K562 (cell line): Measurements from ENCODE around the gene HMBS. TPM values are rescaled to one million over a fixed set of nuclear protein-coding genes. Genes with fewer than 3 reads are reported as not detected.

Experiments
- ATAC-seq: fragments of 200-7000 bp; cut with Tn5 transposase; 3 replicates; pipeline ENCODE4 v1.9.1; 2020; ENCODE audit warnings: moderate library complexity
- BruUV-seq: library from RNA; stranded (reverse); fragments of 400-500 nt; replicated peaks from 2 replicates; lab custom pipeline; 2021; lab: Mats Ljungman, UMichigan
- CTCF ChIA-PET: fragments of 300-600 bp; formaldehyde crosslinking; extraction: SDS; loops from one replicate; lab custom pipeline; 2021; ENCODE audit warnings: low intra/inter-chr PET ratio; lab: Yijun Ruan, JAX
- POLR2A ChIA-PET: fragments of 300-600, 350-650 bp; sonication (Branson Sonifier 250); formaldehyde crosslinking; extraction: SDS; loops from one replicate; lab custom pipeline; 2021; ENCODE audit warnings: antibody characterized with exemption, inconsistent platforms; lab: Yijun Ruan, JAX
- DNase-seq, 4 experiments: peaks; one replicate each; pipeline versions ENCODE4 v3.0.0 to v3.0.0-alpha.2; 2011 to 2018; ENCODE audit warnings: low spot score in 3 of 4, mixed read lengths in 3 of 4; ENCODE audit errors: extremely low read depth in 1 of 4
- FAIRE-seq: peaks from 2 replicates; lab custom pipeline; 2011; peaks lifted over from hg19 to GRCh38; lab: Jason Lieb, UNC
- H2AFZ ChIP-seq: 2 replicates; pipeline ENCODE4 v1.6.0; 2011; ENCODE audit warnings: low read depth, low read length, control low read depth, inconsistent platforms
- H3K27ac ChIP-seq: fragments of 200-600 bp; 3 replicates; pipeline ENCODE4 v1.8.0; 2011; ENCODE audit warnings: low read depth, mild to moderate bottlenecking, control low read depth, inconsistent platforms, low read length, moderate library complexity, mixed read lengths; ENCODE audit errors: extremely low read depth
- H3K27me3 ChIP-seq, 2 experiments: fragments of 300-600 bp in 1 of 2; 2 replicates in 1 of 2; 3 replicates in 1 of 2; pipeline versions ENCODE4 v1.6.0 to v1.8.0; 2011; ENCODE audit warnings: inconsistent platforms in 2 of 2, low read length in 2 of 2, mild to moderate bottlenecking in 1 of 2, mixed read lengths in 1 of 2, moderate library complexity in 1 of 2; ENCODE audit not compliant: control insufficient read depth in 2 of 2, insufficient read depth in 2 of 2
- H3K36me3 ChIP-seq: fragments of 300-600 bp; 3 replicates; pipeline ENCODE4 v1.8.0; 2011; ENCODE audit warnings: mild to moderate bottlenecking, low read length, inconsistent platforms; ENCODE audit not compliant: control insufficient read depth, insufficient read depth
- H3K4me1 ChIP-seq, 2 experiments: fragments of 200-600 bp in 1 of 2; replicated peaks in 1 of 2; 2 replicates in 1 of 2; 3 replicates in 1 of 2; pipeline versions ENCODE4 v1.5.1 to v1.8.0; 2011; ENCODE audit warnings: inconsistent platforms in 2 of 2, low read length in 2 of 2, mild to moderate bottlenecking in 1 of 2, mixed read lengths in 1 of 2, moderate library complexity in 1 of 2; ENCODE audit not compliant: control insufficient read depth in 2 of 2, insufficient read depth in 2 of 2
- H3K4me2 ChIP-seq: 2 replicates; pipeline ENCODE4 v1.6.1; 2011; ENCODE audit warnings: low read length, control low read depth, inconsistent platforms, mixed read lengths; ENCODE audit not compliant: insufficient read depth
- H3K4me3 ChIP-seq: fragments of 200-600 bp; sonication (generic), shearing (Covaris generic); 2 replicates; pipeline ENCODE4 v1.5.1; 2016; ENCODE audit warnings: control low read depth, inconsistent platforms
- H3K79me2 ChIP-seq: fragments of 200-600 bp; 3 replicates; pipeline ENCODE4 v1.8.0; 2011; ENCODE audit warnings: low read length, inconsistent platforms; ENCODE audit not compliant: control insufficient read depth, insufficient read depth
- H3K9ac ChIP-seq, 2 experiments: 2 replicates each; pipeline versions ENCODE4 v1.6.0 to v1.6.1; 2011; ENCODE audit warnings: low read depth in 2 of 2, low read length in 2 of 2, control low read depth in 1 of 2, inconsistent platforms in 1 of 2, mild to moderate bottlenecking in 1 of 2, mixed read lengths in 1 of 2; ENCODE audit not compliant: insufficient read depth in 1 of 2
- H3K9me1 ChIP-seq: one replicate; pipeline ENCODE4 v1.6.0; 2011; ENCODE audit warnings: inconsistent platforms, mild to moderate bottlenecking, low read length, moderate library complexity; ENCODE audit not compliant: control insufficient read depth, insufficient read depth
- H3K9me3 ChIP-seq: replicated peaks from 2 replicates; pipeline ENCODE4 v1.5.1; 2011; ENCODE audit warnings: low read depth, low read length, inconsistent platforms; ENCODE audit not compliant: control insufficient read depth, insufficient read depth
- H4K20me1 ChIP-seq: replicated peaks from 2 replicates; pipeline ENCODE4 v1.6.1; 2011; ENCODE audit warnings: low read length, inconsistent platforms, mixed read lengths; ENCODE audit not compliant: control insufficient read depth, insufficient read depth
- EZH2 ChIP-seq: IDR thresholded peaks from 2 replicates; pipeline ENCODE4 v1.6.1; 2012; ENCODE audit warnings: low read depth, mild to moderate bottlenecking, inconsistent platforms, low read length, borderline replicate concordance
- HOXB6 ChIP-seq: fragments of 250-450 bp; sonication (Bioruptor Pico); IDR thresholded peaks from 2 replicates; pipeline ENCODE4 v1.5.1; 2022; ENCODE audit warnings: mild to moderate bottlenecking, borderline replicate concordance
- MTA3 ChIP-seq: fragments of 450-650 bp; formaldehyde crosslinking; IDR thresholded peaks from 2 replicates; pipeline ENCODE4 v1.6.1; 2017; ENCODE audit warnings: mild to moderate bottlenecking, borderline replicate concordance
- PHB2 ChIP-seq: fragments of 450-650 bp; IDR thresholded peaks from 2 replicates; pipeline ENCODE4 v1.6.1; 2017; ENCODE audit warnings: low read depth
- POLR2A ChIP-seq: fragments of 450-650 bp; conservative IDR thresholded peaks from 2 replicates; pipeline ENCODE4 v1.6.1; 2016
- RBFOX2 ChIP-seq: fragments of 200-400 bp; formaldehyde crosslinking; IDR thresholded peaks from 2 replicates; pipeline ENCODE4 v1.6.1; 2017; ENCODE audit warnings: low read depth, mild to moderate bottlenecking, low read length, moderate library complexity
- SUPT5H ChIP-seq: fragments of 450-650 bp; IDR thresholded peaks from 2 replicates; pipeline ENCODE4 v1.6.1; 2016
- WGBS: fragments of 100-300 bp; shearing (Covaris generic); methylation state at CpG from one replicate; pipeline ENCODE4 v1.1.6; 2016; ENCODE audit warnings: low coverage, mixed read lengths; ENCODE audit not compliant: insufficient coverage; ENCODE audit errors: missing lambda C conversion rate; 5-methylcytosine and 5-hydroxymethylcytosine counted together
- in situ Hi-C: fragments of 300-500 bp; cut with MboI; formaldehyde crosslinking; loops from 4 replicates; pipeline ENCODE4 v1.15.0; 2018; ENCODE audit warnings: inconsistent platforms, mixed read lengths
- intact Hi-C: fragments of 100-400 bp; cut with micrococcal nuclease; formaldehyde crosslinking; loops from 2 replicates; pipeline ENCODE4 v1.14.2; 2022
- polyA plus RNA-seq, 8 experiments: library from polyadenylated mRNA; depleted of rRNA in 4 of 8; stranded (reverse) in 5 of 8; unstranded in 3 of 8; fragments of >200 nt; fragmentation: Nextera tagmentation in 2 of 8; fragmentation: Illumina TruSeq in 1 of 8; extraction: Ambion mirVana in 2 of 8; extraction: Trizol in 1 of 8; gene quantifications; 2 replicates each; pipeline versions ENCODE4 v1.2.1 to v1.2.3, GENCODE V29; 2011 to 2014; ENCODE audit warnings: inconsistent platforms in 1 of 8, missing spikeins in 1 of 8
- total RNA-seq, 7 experiments: library from RNA; depleted of rRNA in 6 of 7; stranded (reverse); fragments of >200 nt in 6 of 7; fragmentation: Illumina TruSeq in 2 of 7; extraction: Trizol in 2 of 7; gene quantifications; 2 replicates each; pipeline versions ENCODE4 v1.2.1 to v1.2.3, GENCODE V29; 2011 to 2021; ENCODE audit warnings: low replicate concordance in 1 of 7
- TF ChIP-seq, protein P1 (sequence below), 3 experiments: IDR thresholded peaks in 2 of 3; conservative IDR thresholded peaks in 1 of 3; 2 replicates each; pipeline ENCODE4 v1.5.1; 2011 to 2012; ENCODE audit warnings: low read length in 3 of 3, mild to moderate bottlenecking in 3 of 3, control low read depth in 2 of 3, improper control_type of control experiment in 1 of 3, inconsistent platforms in 1 of 3, low read depth in 1 of 3, mixed read lengths in 1 of 3, moderate library complexity in 1 of 3; ENCODE audit not compliant: insufficient read depth in 2 of 3
- TF ChIP-seq, protein P2 (sequence below): fragments of 250-450 bp; sonication (Bioruptor Pico); IDR thresholded peaks from 2 replicates; pipeline ENCODE4 v1.5.0; 2021

Gene HMBS
- total and polyA plus RNA-seq, 9 of the 15 experiments (the other 6 are each of a cell fraction or from before 2014, with no cell fraction given): 56.9 to 385 (median 286) TPM

DNA sequence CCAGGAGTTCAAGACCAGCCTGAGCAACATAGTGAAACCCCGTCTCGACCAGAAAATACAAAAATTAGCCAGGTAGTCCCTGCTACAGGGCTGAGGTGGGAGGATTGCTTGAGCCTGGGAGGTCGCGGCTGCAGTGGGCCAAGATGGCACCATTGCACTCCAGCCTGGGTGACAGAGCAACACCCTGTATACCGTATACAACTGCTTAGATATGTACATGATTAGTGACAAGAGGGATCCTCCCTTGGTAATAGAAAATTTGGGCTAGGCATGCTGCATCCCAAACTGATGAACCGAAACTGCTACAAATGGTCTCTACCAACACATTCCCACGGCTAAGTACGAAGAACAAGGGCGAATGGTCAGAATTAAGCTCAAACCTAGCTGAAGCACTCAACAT lies 41.8 kb upstream of the HMBS start (continued):
- TF ChIP-seq PHB2: no peak
- TF ChIP-seq HOXB6 (CRISPR knock-in tag): no peak
- TF ChIP-seq MTA3: no peak

DNA sequence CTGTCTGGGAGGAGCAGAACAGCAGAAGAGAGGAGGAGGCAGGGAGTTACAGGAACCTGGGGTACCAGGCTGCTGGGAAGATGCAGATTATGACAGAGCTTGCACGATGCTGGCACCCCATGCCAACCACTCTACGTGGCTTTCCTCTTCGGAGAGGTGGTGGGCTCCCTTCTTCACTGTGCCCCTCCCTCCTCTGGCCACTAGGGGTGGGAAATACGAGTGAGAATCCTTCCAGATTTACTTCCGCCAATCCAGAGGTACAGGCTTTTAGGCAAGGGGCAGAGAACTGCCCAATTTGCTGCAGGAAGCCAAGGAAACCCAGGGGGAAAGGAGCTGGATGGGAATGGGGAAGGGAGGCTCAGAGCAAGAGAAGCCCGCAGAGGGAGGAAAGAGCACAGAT lies 40.0 kb upstream of the HMBS start:
- intact Hi-C loops: no loop called here
- H3K9ac ChIP-seq: no peak overlapping the region
- H3K79me2 ChIP-seq: no peaks in the 10 kb centered on the region
- no TSS peak for BruUV-seq
- TF ChIP-seq EZH2 (no peak), SUPT5H (0 out of 2 replicates have a peak, but pooled peaks have one; percentile 12), POLR2A (peak; percentile 37; the same call in 1 of the 2 replicates), RBFOX2 (0 out of 2 replicates have a peak, but pooled peaks have one; percentile 34)
- TF ChIP-seq, protein P1, sequence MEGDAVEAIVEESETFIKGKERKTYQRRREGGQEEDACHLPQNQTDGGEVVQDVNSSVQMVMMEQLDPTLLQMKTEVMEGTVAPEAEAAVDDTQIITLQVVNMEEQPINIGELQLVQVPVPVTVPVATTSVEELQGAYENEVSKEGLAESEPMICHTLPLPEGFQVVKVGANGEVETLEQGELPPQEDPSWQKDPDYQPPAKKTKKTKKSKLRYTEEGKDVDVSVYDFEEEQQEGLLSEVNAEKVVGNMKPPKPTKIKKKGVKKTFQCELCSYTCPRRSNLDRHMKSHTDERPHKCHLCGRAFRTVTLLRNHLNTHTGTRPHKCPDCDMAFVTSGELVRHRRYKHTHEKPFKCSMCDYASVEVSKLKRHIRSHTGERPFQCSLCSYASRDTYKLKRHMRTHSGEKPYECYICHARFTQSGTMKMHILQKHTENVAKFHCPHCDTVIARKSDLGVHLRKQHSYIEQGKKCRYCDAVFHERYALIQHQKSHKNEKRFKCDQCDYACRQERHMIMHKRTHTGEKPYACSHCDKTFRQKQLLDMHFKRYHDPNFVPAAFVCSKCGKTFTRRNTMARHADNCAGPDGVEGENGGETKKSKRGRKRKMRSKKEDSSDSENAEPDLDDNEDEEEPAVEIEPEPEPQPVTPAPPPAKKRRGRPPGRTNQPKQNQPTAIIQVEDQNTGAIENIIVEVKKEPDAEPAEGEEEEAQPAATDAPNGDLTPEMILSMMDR (IDR thresholded peaks at IDR 0.05 in 2 of 3, conservative IDR thresholded peaks at IDR 0.05 in 1 of 3; ENCODE audit: insufficient read depth in 2 of 3, low read depth in 1 of 3, low read length in 3 of 3): peak in 2 of 3 experiments; percentile 24 to 58; a peak in 4 of 6 replicates
- TF ChIP-seq, protein P2, sequence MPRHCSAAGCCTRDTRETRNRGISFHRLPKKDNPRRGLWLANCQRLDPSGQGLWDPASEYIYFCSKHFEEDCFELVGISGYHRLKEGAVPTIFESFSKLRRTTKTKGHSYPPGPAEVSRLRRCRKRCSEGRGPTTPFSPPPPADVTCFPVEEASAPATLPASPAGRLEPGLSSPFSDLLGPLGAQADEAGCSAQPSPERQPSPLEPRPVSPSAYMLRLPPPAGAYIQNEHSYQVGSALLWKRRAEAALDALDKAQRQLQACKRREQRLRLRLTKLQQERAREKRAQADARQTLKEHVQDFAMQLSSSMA: no peak
- in situ Hi-C loops: no loop called here
- FAIRE-seq: no peak
- peaks cover 55% of the 10 kb centered on the region for H3K36me3 ChIP-seq
- H3K4me3 ChIP-seq: no peak overlapping the region
- ChIA-PET POLR2A (interaction anchor here (0.6 to 9.3 kb wide), 6 partner anchors 9 to 67 kb away, joined by 3 to 132 read pairs (median 6); partner anchors contain the start of genes HYOU1 and VPS11), CTCF (no interaction called here)
- H3K27ac ChIP-seq: no peak overlapping the region
- no peaks in the 10 kb centered on the region for H3K27me3 ChIP-seq
- peak in 2 of 4 experiments; percentile 31 to 33 for DNase-seq
- H3K9me1 ChIP-seq: peaks cover 3% of the 10 kb centered on the region
- H2AFZ ChIP-seq: no peak overlapping the region
- H3K4me2 ChIP-seq: no peak overlapping the region
- no peaks in the 10 kb centered on the region for H3K9me3 ChIP-seq
- ATAC-seq: peak; percentile 29
- peaks cover 4 to 6% of the 10 kb centered on the region in 2 experiments; a peak in 2 of 5 replicates for H3K4me1 ChIP-seq
- 82% methylated on average over 6 of the region's 6 CpGs for WGBS
- no peaks in the 10 kb centered on the region for H4K20me1 ChIP-seq
